ENCODE measurements around the gene TBL1X. TPM values are rescaled to one million over a fixed set of nuclear protein-coding genes. Genes with fewer than 3 reads are reported as not detected.

The TBL1X gene
- polyA plus RNA-seq, 3 donors: 12.5 to 19.5 (median 13.8) TPM

GRCh38 chrX:9676306-9676705 is 211.4 kb downstream of the TBL1X start:
- intact Hi-C loops (cut with micrococcal nuclease): loop anchor here in 1 of 2 donors (10.0 kb wide), 1 partner anchor 212 kb away; the partner anchor contains the start of gene TBL1X

GRCh38 chrX:9676738-9677097 is 211.9 kb downstream of the TBL1X start:
- intact Hi-C loops (cut with micrococcal nuclease): loop anchor here in 1 of 2 donors (10.0 kb wide), 1 partner anchor 212 kb away; the partner anchor contains the start of gene TBL1X
- H3K4me3 Mint-ChIP-seq: peak overlapping the region; percentile 58 to 61
- Histone ChIP-seq H3K9ac (ENCODE audit: insufficient read depth, low read length, poor library complexity, severe bottlenecking) (peak overlapping the region; percentile 33), H3K27ac (ENCODE audit: low read depth in 1 of 2, low read length in 2 of 2) (peak overlapping the region; percentile 64 to 66), H3K36me3 (replicated peaks in 1 of 2; ENCODE audit: control insufficient read depth in 1 of 2, insufficient read depth in 2 of 2, low read length in 2 of 2) (peaks cover 2 to 27% of the 10 kb centered on the region in 2 donors), H3K9me3 (replicated peaks in 1 of 2; ENCODE audit: control insufficient read depth in 1 of 2, insufficient read depth in 1 of 2, low read length in 2 of 2) (no peaks in the 10 kb centered on the region), H3K4me1 (ENCODE audit: control insufficient read depth in 1 of 2, insufficient read depth in 2 of 2, low read length in 2 of 2) (peaks cover 27 to 29% of the 10 kb centered on the region in 2 donors), H4K20me1 (ENCODE audit: insufficient read depth, low read length) (peaks cover 8% of the 10 kb centered on the region), H3K79me2 (ENCODE audit: insufficient read depth, low read length) (no peaks in the 10 kb centered on the region), H3K4me3 (replicated peaks in 1 of 3; ENCODE audit: low read depth in 2 of 3, low read length in 3 of 3) (peak overlapping the region in 2 of 3 experiments; percentile 22 to 53), H3K4me2 (replicated peaks; ENCODE audit: extremely low read depth, low read length, poor library complexity, severe bottlenecking) (peak overlapping the region; percentile 57), H3K27me3 (ENCODE audit: control insufficient read depth in 2 of 2, insufficient read depth in 2 of 2, low read length in 2 of 2) (no peaks in the 10 kb centered on the region), H2AFZ (ENCODE audit: insufficient read depth, low read depth, low read length, poor library complexity, severe bottlenecking) (no peak overlapping the region)
- WGBS (ENCODE audit: insufficient coverage): no CpG with 5 or more reads among the region's 6 CpGs
- TF ChIP-seq, protein P1, sequence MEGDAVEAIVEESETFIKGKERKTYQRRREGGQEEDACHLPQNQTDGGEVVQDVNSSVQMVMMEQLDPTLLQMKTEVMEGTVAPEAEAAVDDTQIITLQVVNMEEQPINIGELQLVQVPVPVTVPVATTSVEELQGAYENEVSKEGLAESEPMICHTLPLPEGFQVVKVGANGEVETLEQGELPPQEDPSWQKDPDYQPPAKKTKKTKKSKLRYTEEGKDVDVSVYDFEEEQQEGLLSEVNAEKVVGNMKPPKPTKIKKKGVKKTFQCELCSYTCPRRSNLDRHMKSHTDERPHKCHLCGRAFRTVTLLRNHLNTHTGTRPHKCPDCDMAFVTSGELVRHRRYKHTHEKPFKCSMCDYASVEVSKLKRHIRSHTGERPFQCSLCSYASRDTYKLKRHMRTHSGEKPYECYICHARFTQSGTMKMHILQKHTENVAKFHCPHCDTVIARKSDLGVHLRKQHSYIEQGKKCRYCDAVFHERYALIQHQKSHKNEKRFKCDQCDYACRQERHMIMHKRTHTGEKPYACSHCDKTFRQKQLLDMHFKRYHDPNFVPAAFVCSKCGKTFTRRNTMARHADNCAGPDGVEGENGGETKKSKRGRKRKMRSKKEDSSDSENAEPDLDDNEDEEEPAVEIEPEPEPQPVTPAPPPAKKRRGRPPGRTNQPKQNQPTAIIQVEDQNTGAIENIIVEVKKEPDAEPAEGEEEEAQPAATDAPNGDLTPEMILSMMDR (IDR thresholded peaks at IDR 0.05): no peak
- no peak for DNase-seq
- H3K27me3 Mint-ChIP-seq (ENCODE audit: low read depth in 3 of 3): peaks cover 0 to 14% (median 0%) of the 10 kb centered on the region in 3 donors
- H3K9me3 Mint-ChIP-seq: peaks cover 0 to 24% (median 2%) of the 10 kb centered on the region in 7 donors
- H3K4me1 Mint-ChIP-seq: peaks cover 36% of the 10 kb centered on the region
- H3K27ac Mint-ChIP-seq: peak overlapping the region; percentile 67 to 94 (median 87)
- peaks cover 18 to 34% of the 10 kb centered on the region in 2 donors for H3K36me3 Mint-ChIP-seq

More at GRCh38 chrX:9676306-9676705, 211.4 kb downstream of the TBL1X start:
- Mint-ChIP-seq H3K27ac (peak overlapping the region in 3 of 7 donors; percentile 40 to 94 (median 84)), H3K9me3 (peaks cover 0 to 24% (median 2%) of the 10 kb centered on the region in 7 donors), H3K36me3 (peaks cover 18 to 32% of the 10 kb centered on the region in 2 donors), H3K27me3 (ENCODE audit: low read depth in 3 of 3) (peaks cover 0 to 14% (median 0%) of the 10 kb centered on the region in 3 donors), H3K4me1 (peaks cover 40% of the 10 kb centered on the region), H3K4me3 (no peak overlapping the region)
- H3K27me3 ChIP-seq (ENCODE audit: control insufficient read depth in 2 of 2, insufficient read depth in 2 of 2, low read length in 2 of 2): no peaks in the 10 kb centered on the region
- TF ChIP-seq, protein P1 (IDR thresholded peaks at IDR 0.05): no peak
- peak overlapping the region in 1 of 2 donors; percentile 64 for H3K27ac ChIP-seq (ENCODE audit: low read depth in 1 of 2, low read length in 2 of 2)
- no peak for DNase-seq
- no CpG with 5 or more reads among the region's 13 CpGs for WGBS (ENCODE audit: insufficient coverage)
- no peak overlapping the region for H2AFZ ChIP-seq (ENCODE audit: insufficient read depth, low read depth, low read length, poor library complexity, severe bottlenecking)
- peak overlapping the region; percentile 57 for H3K4me2 ChIP-seq (replicated peaks; ENCODE audit: extremely low read depth, low read length, poor library complexity, severe bottlenecking)
- no peaks in the 10 kb centered on the region for H3K79me2 ChIP-seq (ENCODE audit: insufficient read depth, low read length)
- H3K36me3 ChIP-seq (replicated peaks in 1 of 2; ENCODE audit: control insufficient read depth in 1 of 2, insufficient read depth in 2 of 2, low read length in 2 of 2): peaks cover 2 to 23% of the 10 kb centered on the region in 2 donors
- peaks cover 29 to 31% of the 10 kb centered on the region in 2 donors for H3K4me1 ChIP-seq (ENCODE audit: control insufficient read depth in 1 of 2, insufficient read depth in 2 of 2, low read length in 2 of 2)
- no peaks in the 10 kb centered on the region for H3K9me3 ChIP-seq (replicated peaks in 1 of 2; ENCODE audit: control insufficient read depth in 1 of 2, insufficient read depth in 1 of 2, low read length in 2 of 2)
- no peak overlapping the region for H3K4me3 ChIP-seq (replicated peaks in 1 of 3; ENCODE audit: low read depth in 2 of 3, low read length in 3 of 3)
- H3K9ac ChIP-seq (ENCODE audit: insufficient read depth, low read length, poor library complexity, severe bottlenecking): no peak overlapping the region
- peaks cover 7% of the 10 kb centered on the region for H4K20me1 ChIP-seq (ENCODE audit: insufficient read depth, low read length)
